Measurements from ENCODE around the gene PDIA5. TPM values are rescaled to one million over a fixed set of nuclear protein-coding genes. Genes with fewer than 3 reads are reported as not detected.

Gene PDIA5
- total RNA-seq, 1 donor from 2014 or later, result 49.4 TPM

DNA sequence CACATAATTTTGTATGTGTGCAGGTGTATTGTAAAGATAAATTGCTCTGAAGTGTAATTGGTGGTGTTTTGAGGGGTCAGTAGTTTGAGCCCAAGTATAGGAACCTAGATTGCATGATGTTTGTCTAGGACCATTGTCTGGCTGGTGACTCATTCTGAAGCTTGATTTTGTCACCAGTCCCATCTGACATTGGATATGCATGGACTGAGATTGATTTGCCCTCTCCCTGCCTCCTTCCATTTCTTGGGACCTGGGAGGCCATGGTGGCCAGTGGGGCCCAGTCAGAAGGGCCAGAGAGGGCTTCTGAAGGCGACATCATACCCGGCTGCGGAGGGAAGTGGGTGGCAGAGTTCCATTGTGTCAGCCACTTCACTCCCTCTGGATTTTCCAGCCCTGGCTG, 62.3 kb downstream of the PDIA5 start:
- Mint-ChIP-seq H3K27ac (ENCODE audit: unreplicated experiment) (no peak overlapping the region), H3K4me3 (ENCODE audit: unreplicated experiment) (no peak overlapping the region), H3K27me3 (ENCODE audit: unreplicated experiment) (peaks cover 11% of the 10 kb centered on the region), H3K9me3 (ENCODE audit: unreplicated experiment) (peaks cover 4% of the 10 kb centered on the region), H3K36me3 (ENCODE audit: unreplicated experiment) (peaks cover 4% of the 10 kb centered on the region), H3K4me1 (ENCODE audit: low read depth, unreplicated experiment) (peaks cover 30% of the 10 kb centered on the region)
- TF ChIP-seq CTCF (IDR thresholded peaks at IDR 0.05; ENCODE audit: partially characterized antibody, unreplicated experiment), result no peak
- DNase-seq, result no peak

DNA sequence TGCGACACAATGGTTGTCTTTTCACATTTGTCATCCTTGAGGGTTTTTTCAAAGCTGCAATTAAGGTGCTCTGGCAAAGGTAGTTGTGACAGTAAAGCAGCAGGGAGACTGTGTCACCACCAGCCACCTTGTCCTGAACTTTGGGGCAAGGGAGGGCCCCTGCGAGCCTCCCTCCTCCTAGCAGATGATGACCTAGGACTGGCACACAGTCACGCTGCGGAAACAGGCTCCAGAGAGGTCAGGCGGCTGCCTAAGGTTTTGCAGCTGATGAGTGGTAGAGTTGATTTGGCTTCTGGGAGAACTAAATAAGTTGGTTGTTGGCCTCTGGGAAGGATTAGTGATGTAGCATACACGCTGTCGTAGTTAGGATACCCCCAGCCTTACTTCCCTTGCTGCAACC, 62.7 kb downstream of the PDIA5 start:
- TF ChIP-seq CTCF (IDR thresholded peaks at IDR 0.05; ENCODE audit: partially characterized antibody, unreplicated experiment), result no peak
- peaks cover 4% of the 10 kb centered on the region for H3K36me3 Mint-ChIP-seq (ENCODE audit: unreplicated experiment)

GRCh38 chr3:123130079-123130750, 63.4 kb downstream of the PDIA5 start:
- H3K27ac Mint-ChIP-seq (ENCODE audit: unreplicated experiment), result peak overlapping the region; percentile 17
- no peak overlapping the region for H3K4me3 Mint-ChIP-seq (ENCODE audit: unreplicated experiment)
- peaks cover 4% of the 10 kb centered on the region for H3K36me3 Mint-ChIP-seq (ENCODE audit: unreplicated experiment)
- no peak for DNase-seq
- peaks cover 8% of the 10 kb centered on the region for H3K27me3 Mint-ChIP-seq (ENCODE audit: unreplicated experiment)
- no peak for TF ChIP-seq CTCF (IDR thresholded peaks at IDR 0.05; ENCODE audit: partially characterized antibody, unreplicated experiment)
- H3K4me1 Mint-ChIP-seq (ENCODE audit: low read depth, unreplicated experiment), result peaks cover 21% of the 10 kb centered on the region
- H3K9me3 Mint-ChIP-seq (ENCODE audit: unreplicated experiment), result peaks cover 2% of the 10 kb centered on the region

More for the DNA sequence above, 62.7 kb downstream of the PDIA5 start:
- H3K4me1 Mint-ChIP-seq (ENCODE audit: low read depth, unreplicated experiment), result peaks cover 25% of the 10 kb centered on the region
- H3K9me3 Mint-ChIP-seq (ENCODE audit: unreplicated experiment), result peaks cover 2% of the 10 kb centered on the region
- peaks cover 12% of the 10 kb centered on the region for H3K27me3 Mint-ChIP-seq (ENCODE audit: unreplicated experiment)
- no peak overlapping the region for H3K4me3 Mint-ChIP-seq (ENCODE audit: unreplicated experiment)
- peak overlapping the region; percentile 17 for H3K27ac Mint-ChIP-seq (ENCODE audit: unreplicated experiment)
- DNase-seq, result no peak

DNA sequence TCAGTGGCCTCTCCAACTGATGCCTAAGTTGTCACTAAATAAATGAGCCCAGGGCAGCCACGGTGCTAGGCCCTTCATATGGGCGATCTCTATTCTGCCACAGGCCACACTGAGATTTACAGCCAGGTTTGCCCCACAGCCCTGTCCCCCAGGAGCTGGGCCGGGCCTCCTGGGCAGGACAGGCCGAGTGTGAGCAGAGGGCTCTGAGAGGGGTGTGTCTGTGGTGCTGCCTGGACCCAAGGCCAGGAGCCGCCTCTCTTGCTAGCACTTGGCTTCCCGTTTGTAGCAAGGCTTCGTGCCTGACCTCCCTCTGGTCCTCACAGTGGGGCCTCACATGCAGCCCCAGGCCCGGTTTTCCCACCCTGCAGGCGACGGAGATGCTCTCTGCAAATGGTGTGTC, 67.8 kb downstream of the PDIA5 start:
- Mint-ChIP-seq H3K36me3 (ENCODE audit: unreplicated experiment) (peaks cover 4% of the 10 kb centered on the region), H3K27ac (ENCODE audit: unreplicated experiment) (peak overlapping the region; percentile 14), H3K9me3 (ENCODE audit: unreplicated experiment) (peaks cover 5% of the 10 kb centered on the region), H3K27me3 (ENCODE audit: unreplicated experiment) (peaks cover 7% of the 10 kb centered on the region), H3K4me1 (ENCODE audit: low read depth, unreplicated experiment) (peaks cover 23% of the 10 kb centered on the region), H3K4me3 (ENCODE audit: unreplicated experiment) (no peak overlapping the region)
- no peak for DNase-seq
- TF ChIP-seq CTCF (IDR thresholded peaks at IDR 0.05; ENCODE audit: partially characterized antibody, unreplicated experiment), result no peak

DNA sequence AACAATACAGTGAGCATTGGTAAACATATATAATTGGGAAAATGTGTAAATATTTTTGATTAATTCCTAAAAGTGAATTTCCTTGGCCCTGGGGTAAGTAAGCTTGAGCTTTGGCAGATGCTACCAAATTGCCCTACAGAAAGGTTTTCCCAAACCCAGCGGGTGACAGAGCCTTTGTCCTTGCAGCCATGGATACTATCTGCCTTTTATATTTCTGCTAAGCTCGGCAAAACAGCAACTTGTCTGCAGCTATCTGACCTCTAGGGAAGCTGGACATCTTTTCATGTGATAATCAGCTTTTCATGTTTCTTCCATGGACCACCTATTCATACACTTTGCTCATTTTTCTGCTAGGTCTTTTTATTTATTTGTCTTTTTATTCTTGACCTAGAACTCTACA, 70.2 kb downstream of the PDIA5 start:
- Mint-ChIP-seq H3K9me3 (ENCODE audit: unreplicated experiment) (peaks cover 13% of the 10 kb centered on the region), H3K27ac (ENCODE audit: unreplicated experiment) (peak overlapping the region; percentile 74), H3K36me3 (ENCODE audit: unreplicated experiment) (no peaks in the 10 kb centered on the region), H3K4me1 (ENCODE audit: low read depth, unreplicated experiment) (peaks cover 42% of the 10 kb centered on the region), H3K27me3 (ENCODE audit: unreplicated experiment) (peaks cover 12% of the 10 kb centered on the region), H3K4me3 (ENCODE audit: unreplicated experiment) (no peak overlapping the region)
- TF ChIP-seq CTCF (IDR thresholded peaks at IDR 0.05; ENCODE audit: partially characterized antibody, unreplicated experiment), result no peak
- no peak for DNase-seq
